Omental fat pad (tissue), 4 donors: Measurements from ENCODE around the gene LMX1B. TPM values are rescaled to one million over a fixed set of nuclear protein-coding genes. Genes with fewer than 3 reads are reported as not detected.
A peak's percentile ranks its signal among the peaks of the same experiment; 100 is the strongest.
"Not testable (repeated sequence)": the region's sequence is repeated elsewhere in the genome, so short reads cannot be mapped to it uniquely, and the experiment has no call there.

ENCODE experiments used
- ATAC-seq: fragments of 150-250 bp; one replicate; pipeline ENCODE4 v1.9.1; 2016; ENCODE audit warnings: mild to moderate bottlenecking, moderate library complexity; ENCODE audit not compliant: low FRiP score
- DNase-seq: peaks from one replicate; pipeline ENCODE4 v3.0.0-alpha.2; 2019; ENCODE audit warnings: low spot score
- CTCF ChIP-seq, 3 donors: fragments of 450-650 bp; IDR thresholded peaks; one replicate each; pipeline ENCODE4 v1.5.1; 2016 to 2017; ENCODE audit warnings: antibody characterized with exemption in 3 of 3, mild to moderate bottlenecking in 3 of 3, moderate library complexity in 2 of 3
- total RNA-seq, 4 donors: library from RNA; depleted of rRNA; stranded (reverse); fragments of >200 nt; gene quantifications; one replicate each; pipeline ENCODE4 v1.1.0, GENCODE V29; 2016

LMX1B gene
- total RNA-seq, 4 donors from 2014 or later = 0.09 to 1.1 (median 0.31) TPM; not detected in 1

DNA sequence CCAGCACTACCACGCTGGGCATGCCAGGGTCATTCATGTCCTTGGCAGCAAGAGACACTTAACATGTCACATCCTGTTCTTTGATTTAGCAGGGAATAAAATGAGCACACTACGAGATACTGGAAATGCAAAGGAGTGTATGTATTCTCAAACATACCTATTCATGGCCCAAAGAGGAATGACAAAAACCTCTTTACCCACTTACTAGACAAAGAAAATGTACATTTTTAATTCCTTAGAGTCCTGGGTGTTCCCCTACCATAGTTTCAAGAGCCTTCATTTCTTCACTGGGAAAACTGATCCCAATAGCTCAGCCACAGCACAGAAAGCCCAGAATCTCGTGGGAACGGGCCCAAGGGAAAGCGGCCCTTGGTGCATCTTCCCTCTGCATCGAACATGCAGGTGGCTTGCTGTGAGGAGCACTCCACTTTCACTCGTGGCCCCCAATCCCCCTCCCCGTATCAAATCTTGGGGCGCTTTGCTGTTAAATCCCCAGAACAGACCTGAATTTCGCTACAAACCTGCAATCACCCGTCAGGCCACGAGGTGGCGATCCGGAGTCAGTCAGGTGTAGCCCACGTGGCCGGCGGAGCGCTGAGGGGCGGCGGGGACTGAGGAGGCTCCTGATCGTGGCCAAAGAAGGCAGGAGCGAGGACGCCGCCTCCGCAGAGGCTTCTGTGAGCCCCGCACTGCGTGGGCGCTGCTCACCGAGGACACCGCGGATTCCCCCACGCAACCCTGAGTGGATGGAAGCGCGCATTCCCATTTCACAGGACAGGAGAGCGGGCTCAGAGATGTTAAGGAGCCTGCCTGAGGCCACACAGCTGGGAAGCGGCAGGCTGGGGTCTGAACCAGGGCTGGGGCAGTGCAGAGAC is 91.4 kb downstream of the LMX1B start:
- peak; percentile 71 for ATAC-seq
- DNase-seq = peak; percentile 82

GRCh38 chr9:126705767-126706697 is 92.3 kb downstream of the LMX1B start:
- ATAC-seq (no peak), DNase-seq (peak; percentile 67)
- no peak for TF ChIP-seq CTCF (IDR thresholded peaks at IDR 0.05)

More for the DNA sequence above, 91.4 kb downstream of the LMX1B start:
- peak in 1 of 3 donors; percentile 59 for TF ChIP-seq CTCF (IDR thresholded peaks at IDR 0.05)

- DNase-seq (no peak), ATAC-seq (no peak)
- TF ChIP-seq CTCF (IDR thresholded peaks at IDR 0.05) = no peak
Measured at GRCh38 chr9:126706698-126707053, 92.9 kb downstream of the LMX1B start.

GRCh38 chr9:126707083-126707482 is 93.4 kb downstream of the LMX1B start:
- ATAC-seq (no peak), DNase-seq (no peak)
- no peak for TF ChIP-seq CTCF (IDR thresholded peaks at IDR 0.05)

DNA sequence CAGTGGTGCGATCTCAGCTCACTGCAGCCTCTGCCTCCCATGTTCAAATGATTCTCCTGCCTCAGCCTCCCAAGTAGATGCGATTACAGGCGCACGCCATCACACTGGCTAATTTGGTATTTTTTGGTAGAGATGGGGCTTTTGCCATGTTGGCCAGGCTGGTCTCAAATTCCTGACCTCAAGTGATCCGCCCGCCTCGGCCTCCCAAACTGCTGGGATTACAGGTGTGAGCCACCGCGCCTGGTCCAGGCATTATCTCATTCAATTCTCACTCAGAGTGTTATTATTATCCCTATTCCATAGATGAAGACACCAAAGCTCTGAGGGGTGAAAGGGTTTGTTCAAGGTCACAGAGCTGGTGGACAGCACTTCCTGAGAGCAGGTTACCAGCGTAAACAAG is 94.0 kb downstream of the LMX1B start:
- DNase-seq, ATAC-seq: not testable (repeated sequence)

GRCh38 chr9:126708178-126708577 is 94.5 kb downstream of the LMX1B start:
- ATAC-seq (no peak), DNase-seq (no peak)
- TF ChIP-seq CTCF (IDR thresholded peaks at IDR 0.05) = no peak

GRCh38 chr9:126709241-126709640 is 95.5 kb downstream of the LMX1B start:
- ATAC-seq = no peak
- no peak for TF ChIP-seq CTCF (IDR thresholded peaks at IDR 0.05)
- no peak for DNase-seq
